SKM-1 treated with dmso at 0.1 percent for 144 hours (cell line): Measurements from ENCODE around the gene SMIM17.
"Not testable (repeated sequence)": the region's sequence is repeated elsewhere in the genome, so short reads cannot be mapped to it uniquely, and the experiment has no call there.

Source experiments
- DNase-seq: peaks from one replicate; lab custom pipeline; 2025; ENCODE audit not compliant: unreplicated experiment; lab: John Stamatoyannopoulos, UW

Gene SMIM17

DNA sequence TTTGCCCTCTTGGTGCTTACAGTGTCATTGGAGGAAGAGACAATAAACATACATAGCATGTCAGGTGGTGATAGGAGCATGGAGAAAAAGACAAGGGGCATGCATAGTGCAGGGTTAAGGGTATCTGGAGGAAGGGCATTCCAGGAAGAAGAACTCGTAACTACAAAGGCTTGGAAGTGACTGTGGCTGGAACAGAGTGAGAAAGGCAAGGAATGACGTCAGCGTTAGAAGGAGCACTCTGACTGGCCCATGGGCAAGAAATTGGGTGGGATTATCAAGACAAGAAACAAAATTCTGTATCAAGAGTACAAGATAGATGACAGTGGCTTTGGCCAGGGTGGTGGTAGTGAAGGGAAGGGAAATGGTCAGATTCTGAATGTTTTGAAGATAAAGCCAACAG lies 11.2 kb downstream of the SMIM17 start:
- no peak for DNase-seq

DNA sequence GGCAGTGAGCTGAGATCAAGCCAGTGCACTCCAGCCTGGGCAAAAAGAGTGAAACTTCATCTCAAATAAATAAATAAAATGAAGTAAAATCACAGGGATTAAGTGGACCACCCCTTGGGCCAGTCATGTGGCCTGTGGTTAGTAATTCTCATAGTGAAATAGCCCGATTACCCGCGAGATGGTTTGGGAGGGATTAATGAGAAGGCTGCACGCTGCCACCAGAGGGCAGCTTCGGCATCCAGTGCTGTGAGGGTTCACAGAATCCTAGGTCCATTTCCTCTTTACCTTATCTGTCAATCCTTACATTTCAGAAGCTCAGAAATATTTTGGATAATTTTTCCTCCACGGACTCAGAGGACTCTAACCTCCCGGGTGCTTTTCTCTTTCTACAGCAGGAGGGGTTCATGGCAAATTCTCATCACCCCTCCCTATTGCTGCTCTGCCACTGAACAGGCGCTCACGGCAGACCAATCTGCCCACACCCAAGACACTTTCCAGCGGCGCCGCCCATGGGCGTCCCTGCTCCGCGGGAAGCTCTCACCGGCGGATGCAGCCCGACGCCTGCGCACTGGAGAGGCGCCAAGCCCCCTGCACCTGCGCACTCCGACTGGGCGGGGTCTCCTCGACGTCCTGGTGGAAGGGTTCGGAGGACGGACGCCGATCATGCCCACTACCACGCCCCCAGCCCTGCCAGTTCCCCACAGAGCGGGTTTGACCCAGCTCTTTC lies 17.6 kb downstream of the SMIM17 start:
- DNase-seq = no peak

DNA sequence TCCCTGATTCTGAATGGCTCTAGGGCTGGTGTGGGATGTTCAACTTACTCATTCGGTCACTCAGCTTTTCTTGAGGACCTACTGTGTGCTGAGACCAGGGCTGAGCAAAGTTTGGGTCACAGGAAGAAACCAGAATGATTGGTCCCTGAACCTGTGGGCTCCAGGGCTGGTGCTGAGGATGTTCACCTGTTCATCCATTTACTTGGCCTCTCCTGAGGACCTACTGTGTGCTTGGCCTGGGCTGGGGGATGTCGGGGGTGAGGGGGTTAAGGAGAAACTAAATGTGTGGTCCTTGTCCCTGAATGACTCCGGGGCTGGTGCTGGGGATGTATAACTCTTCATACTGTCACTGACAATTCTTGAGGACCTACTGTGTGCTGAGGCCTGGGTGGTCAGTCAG lies 18.3 kb downstream of the SMIM17 start:
- no peak for DNase-seq

- no peak for DNase-seq
Measured at GRCh38 chr19:56663931-56664500, 21.1 kb downstream of the SMIM17 start.

GRCh38 chr19:56664511-56664910 lies 21.6 kb downstream of the SMIM17 start:
- DNase-seq = no peak

DNA sequence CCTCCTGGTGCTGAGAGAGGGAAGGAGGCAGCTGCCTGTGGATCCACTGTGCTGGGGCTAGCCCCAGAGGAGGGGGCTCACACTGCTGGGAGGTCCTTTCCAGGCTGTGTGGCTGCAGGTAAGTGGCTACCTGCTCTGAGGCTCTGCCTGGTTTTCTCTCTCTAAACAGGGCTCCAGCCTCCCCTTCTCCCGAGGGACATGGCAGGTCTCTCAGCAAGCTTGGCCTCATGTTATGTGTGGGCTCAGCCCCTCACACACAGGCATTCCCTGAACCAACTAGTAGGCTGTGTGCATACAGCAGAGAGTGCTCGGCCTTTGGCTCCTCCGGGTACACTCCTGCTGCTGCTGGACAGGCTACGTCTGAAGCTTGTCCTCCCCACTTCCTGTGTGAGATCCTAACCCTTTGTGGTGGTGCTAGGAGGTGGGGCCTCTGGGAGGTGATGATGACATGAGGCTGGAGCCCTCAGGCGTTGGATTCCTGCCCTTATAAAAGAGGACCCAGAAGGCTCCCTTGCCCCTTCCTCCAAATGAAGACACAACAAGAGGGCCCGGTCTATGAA lies 24.4 kb downstream of the SMIM17 start:
- no peak for DNase-seq

- DNase-seq = no peak
Measured at GRCh38 chr19:56668676-56669075, 25.7 kb downstream of the SMIM17 start.

DNA sequence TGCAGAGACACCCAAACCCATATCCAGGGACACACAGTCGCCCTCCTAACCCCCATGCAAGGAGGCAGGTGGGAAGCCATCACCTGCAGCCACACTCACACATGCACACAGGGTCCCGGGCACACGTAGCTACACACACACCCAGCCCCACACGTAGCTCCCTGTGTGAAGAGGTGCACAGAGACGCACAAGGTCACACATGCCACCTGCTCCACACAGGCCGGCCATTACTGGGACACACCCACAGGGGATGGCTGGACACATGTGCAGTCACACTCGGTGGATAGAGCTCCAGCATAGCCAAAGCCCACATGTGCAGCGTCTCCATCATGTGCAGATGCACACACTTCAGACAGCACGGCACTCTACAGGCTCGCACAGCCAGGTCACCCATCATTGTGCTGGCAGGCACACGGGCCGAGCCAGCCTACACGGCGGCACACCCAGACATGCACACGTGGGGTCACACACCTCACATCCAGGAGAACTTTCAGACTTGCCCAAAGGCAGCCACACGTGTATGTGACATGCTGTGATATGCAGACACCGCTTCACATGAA lies 27.5 kb downstream of the SMIM17 start:
- DNase-seq = no peak

GRCh38 chr19:56670961-56671612 lies 28.1 kb downstream of the SMIM17 start:
- no peak for DNase-seq

- DNase-seq = no peak
Measured at GRCh38 chr19:56671613-56671994, 28.6 kb downstream of the SMIM17 start, which contains the start of gene ZNF835. Gene ZNF835 (minus strand): TSS chr19:56671757. CDS start chr19:56665198, 6,559 bp downstream.

DNA sequence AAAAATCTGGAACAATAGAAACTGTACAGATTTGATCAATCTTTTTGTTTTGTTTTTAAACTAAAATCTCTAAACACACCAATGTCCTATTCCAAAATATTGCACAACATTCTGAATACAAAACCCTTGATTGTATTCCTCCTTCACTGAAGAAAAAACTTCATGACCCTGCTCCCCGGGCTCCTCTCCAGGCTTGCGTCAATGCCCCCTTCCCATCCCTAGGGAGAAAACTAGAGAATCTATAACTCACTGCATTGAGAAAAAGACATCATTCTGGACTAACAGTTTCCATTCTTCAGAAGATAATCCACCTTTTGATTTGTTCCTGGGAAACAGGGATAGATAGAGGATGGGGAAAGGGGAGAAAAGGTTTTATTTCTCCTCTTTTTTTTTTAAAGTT lies 29.7 kb downstream of the SMIM17 start:
- not testable (repeated sequence) for DNase-seq

DNA sequence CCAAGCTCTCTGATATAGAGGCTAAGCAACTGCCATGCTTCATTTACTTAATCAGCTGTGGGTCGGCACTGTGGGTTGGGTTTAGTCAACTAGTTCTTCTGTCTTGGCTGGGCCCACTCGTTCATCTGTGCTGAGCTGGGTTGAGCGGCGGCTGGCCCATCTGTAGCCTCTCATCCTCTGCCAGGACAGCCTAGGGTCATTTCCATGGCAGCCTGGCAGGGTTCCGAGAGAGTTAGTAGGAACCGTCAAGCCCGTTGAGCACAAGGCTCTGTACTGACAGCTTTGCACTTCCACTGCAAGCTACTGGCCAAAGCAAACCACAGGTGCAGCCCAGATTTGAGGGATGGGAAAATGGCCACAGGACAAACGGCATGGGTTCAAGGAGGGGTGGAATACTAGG lies 35.2 kb downstream of the SMIM17 start:
- DNase-seq = no peak

DNA sequence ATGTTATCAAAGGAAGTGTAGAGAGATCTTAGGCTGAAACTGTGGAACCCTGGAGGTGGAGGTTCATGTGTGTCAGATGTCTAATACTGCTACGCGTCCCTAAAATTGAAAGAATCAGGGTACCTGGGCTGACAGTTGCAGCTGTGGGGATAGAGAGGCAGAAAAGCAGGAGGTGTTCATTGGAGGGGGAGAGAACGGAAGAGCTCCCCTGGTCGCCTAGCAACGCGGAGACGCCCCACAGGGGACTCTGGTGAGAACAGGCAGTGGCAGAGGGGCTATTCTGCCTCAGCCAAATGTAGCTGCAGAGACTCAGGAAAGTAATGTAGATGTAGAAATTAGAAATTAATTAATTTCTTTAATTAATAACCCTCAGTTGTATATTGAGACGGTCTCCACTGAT lies 38.7 kb downstream of the SMIM17 start:
- DNase-seq = no peak

GRCh38 chr19:56683116-56683515 lies 40.2 kb downstream of the SMIM17 start:
- no peak for DNase-seq

- no peak for DNase-seq
Measured at GRCh38 chr19:56687031-56687430, 44.1 kb downstream of the SMIM17 start.

DNA sequence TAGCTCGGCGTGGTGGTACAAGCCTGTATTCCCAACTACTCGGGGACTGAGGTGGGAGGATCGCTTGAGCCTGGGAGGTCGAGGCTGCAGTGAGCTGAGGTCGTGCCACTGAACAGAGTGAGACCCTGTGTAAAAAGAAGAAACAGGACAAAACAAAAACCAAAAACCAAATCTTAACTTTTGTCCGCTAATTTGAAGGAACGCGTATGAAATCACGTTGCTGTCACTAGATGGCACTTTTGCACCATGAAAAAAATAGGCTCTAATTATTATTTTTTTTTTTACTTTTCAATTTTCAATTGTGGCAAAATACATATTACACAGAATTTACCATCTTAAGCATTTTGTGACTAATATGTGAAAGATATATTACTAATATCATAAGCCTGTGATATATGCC lies 46.2 kb downstream of the SMIM17 start:
- DNase-seq = no peak

- DNase-seq = no peak
Measured at GRCh38 chr19:56690670-56691069, 47.7 kb downstream of the SMIM17 start.

DNA sequence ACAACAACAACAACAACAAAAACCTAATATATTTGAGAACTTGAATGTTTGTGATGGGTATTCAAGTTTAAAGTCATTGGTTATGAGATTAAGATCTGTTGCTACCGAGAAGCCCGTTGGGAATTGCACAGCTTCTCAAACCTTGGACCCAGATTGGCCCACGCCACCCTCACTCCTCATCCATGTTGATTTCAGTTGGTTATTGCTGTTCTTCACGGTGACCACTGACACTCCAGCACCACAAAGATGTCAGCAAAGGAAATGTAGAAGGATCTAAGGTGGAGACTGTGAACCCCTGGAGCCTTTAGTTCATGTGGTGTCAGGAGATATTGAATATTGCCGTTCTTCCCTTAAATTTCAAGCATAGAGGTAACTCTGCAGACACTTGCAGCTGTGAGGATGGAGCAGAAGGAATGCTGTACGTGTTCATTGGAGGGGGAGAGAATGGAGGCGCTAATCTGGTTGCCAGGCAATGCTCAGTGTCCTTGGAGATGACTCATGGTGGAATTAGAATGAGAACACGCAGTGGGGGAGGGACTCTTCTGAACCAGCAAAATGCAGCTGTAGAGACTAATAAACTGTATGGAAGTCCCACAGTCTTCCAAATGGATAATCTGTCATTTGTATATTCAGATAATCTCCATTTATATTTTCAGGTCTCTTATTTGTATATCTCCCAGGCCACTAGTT lies 49.4 kb downstream of the SMIM17 start:
- DNase-seq = no peak

DNA sequence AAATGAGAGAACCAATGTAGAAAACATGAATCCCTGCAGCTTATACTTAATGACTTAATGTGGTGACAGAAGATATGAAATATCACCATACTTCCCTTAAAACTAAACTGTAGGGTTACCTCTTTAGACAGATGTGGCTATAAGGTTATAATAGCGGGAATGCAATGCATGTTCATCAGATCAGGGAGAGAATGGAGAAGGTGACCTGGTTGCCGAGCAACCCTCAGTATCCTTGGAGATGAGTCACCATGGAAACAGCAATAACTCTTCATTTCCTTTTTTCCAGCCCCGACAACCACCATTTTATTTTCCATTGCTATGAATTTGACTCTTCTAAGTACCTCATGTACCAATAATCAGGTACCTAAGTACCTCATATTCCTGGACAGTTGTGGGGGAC lies 56.6 kb downstream of the SMIM17 start:
- no peak for DNase-seq

DNA sequence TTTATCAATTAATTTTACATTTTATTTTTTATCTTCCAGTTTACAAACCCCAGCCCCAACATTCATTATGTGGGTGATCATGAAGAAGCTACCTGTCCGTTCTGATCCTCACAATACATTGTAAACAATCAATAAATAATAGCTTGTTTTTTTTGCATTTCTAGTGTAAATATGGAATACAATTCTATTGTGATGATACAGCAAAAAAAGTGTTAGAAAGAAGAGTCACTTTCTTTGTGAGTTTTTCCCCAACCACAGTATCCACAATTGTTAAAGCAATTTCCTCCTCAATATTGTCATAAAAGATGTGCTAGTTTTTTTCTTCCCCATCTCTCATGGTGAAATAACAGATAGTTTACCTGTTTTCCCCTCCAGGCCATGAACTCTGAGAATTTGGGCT lies 58.9 kb downstream of the SMIM17 start:
- no peak for DNase-seq

DNA sequence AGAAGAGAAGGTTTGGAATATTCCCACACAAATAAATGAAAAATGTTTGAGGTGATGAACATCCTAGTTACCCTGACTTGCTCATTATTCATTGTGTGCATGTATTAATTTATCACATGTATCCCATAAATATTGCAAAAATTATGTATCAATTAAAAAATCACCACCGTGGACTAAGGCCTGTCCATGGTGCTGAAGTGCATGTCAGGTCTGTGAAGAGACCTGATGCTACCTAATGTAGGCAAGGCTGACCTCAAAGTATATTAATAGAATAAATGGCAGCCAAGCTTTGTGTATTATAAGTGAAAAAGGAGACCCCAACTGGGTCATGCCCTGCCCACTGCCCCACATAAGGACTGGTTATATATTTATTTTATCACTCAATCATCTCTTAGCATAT lies 63.0 kb downstream of the SMIM17 start:
- no peak for DNase-seq
